Spleen (tissue), 7 donors: ENCODE data around the gene C1QTNF5.
A peak's percentile ranks its signal among the peaks of the same experiment; 100 is the strongest.

Experiments
- POLR2AphosphoS5 ChIP-seq, 3 donors: sonication (generic); formaldehyde crosslinking; IDR thresholded peaks; one replicate each; pipeline ENCODE4 v1.5.1; 2017; ENCODE audit warnings: antibody characterized with exemption in 3 of 3
- TF ChIP-seq, protein P1 (sequence below), 11 experiments: fragments of 200-600 bp in 7 of 11; fragments of 450-650 bp in 4 of 11; sonication (generic) in 4 of 11; IDR thresholded peaks in 8 of 11; conservative IDR thresholded peaks in 3 of 11; 1 replicate in 7 of 11; 2 replicates in 4 of 11; pipeline versions ENCODE4 v1.4.0 to v1.8.0; 2016 to 2021; ENCODE audit warnings: antibody characterized with exemption in 11 of 11, inconsistent platforms in 4 of 11, mild to moderate bottlenecking in 1 of 11
- donor health status: DM: no; HTN: no; CAD: no; lungs with moderate emphysema.
- donor health status: DM: no; HTN: no; CAD: no.
- donor health status: DM: no; HTN: no; CAD: no.

DNA sequence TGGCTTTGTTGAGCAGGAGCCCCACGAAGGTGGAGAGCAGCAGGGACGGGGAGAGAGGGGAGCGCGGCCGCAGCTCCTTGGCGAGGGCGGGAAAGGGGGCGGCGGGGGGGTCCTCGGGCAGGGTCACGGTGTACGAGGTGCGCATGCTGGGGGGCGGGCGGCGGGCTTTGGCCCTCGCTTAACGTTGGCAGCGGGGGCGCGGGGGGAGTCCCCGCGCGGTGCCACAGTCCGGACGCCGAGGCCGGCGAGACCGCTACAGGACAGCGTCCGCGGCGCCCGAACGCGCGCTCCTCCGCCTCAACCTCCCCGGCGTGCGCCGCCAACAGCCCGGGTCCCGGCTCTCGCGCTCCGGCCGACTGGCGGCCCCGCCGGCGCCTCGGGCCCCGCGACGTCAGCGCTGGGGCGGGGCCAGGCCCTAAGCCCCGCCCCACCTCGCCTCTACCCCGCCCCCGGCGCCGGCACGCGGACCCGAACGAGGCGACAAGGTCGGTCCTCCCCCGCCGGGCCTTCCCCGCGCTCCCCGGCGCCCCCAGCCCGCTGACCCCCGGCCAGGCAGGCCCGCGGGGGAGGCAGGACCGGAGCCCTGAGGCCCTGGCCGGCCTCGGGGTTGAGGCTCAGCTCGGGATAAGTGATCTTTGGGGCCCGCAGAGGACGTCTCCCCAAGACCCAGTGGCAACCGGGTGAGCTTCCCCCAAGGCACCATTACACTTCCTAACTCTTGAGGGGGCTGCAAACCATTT, 23.3 kb upstream of the C1QTNF5 start:
- TF ChIP-seq, protein P1, sequence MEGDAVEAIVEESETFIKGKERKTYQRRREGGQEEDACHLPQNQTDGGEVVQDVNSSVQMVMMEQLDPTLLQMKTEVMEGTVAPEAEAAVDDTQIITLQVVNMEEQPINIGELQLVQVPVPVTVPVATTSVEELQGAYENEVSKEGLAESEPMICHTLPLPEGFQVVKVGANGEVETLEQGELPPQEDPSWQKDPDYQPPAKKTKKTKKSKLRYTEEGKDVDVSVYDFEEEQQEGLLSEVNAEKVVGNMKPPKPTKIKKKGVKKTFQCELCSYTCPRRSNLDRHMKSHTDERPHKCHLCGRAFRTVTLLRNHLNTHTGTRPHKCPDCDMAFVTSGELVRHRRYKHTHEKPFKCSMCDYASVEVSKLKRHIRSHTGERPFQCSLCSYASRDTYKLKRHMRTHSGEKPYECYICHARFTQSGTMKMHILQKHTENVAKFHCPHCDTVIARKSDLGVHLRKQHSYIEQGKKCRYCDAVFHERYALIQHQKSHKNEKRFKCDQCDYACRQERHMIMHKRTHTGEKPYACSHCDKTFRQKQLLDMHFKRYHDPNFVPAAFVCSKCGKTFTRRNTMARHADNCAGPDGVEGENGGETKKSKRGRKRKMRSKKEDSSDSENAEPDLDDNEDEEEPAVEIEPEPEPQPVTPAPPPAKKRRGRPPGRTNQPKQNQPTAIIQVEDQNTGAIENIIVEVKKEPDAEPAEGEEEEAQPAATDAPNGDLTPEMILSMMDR (IDR thresholded peaks at IDR 0.05 in 8 of 11, conservative IDR thresholded peaks at IDR 0.05 in 3 of 11), result peak in 1 of 11 experiments; percentile 5
- no peak for TF ChIP-seq POLR2AphosphoS5 (IDR thresholded peaks at IDR 0.05)
